Skeletal muscle cell (primary cell): ENCODE data around the gene SART3.
"Not testable (repeated sequence)": the region's sequence is repeated elsewhere in the genome, so short reads cannot be mapped to it uniquely, and the experiment has no call there.

Experiments
- DNase-seq: peaks from one replicate; pipeline ENCODE4 v3.0.0-alpha.2; 2010; ENCODE audit warnings: low read depth
- H3K4me3 ChIP-seq: 2 replicates; pipeline ENCODE4 v1.5.1; 2011; ENCODE audit warnings: low read depth, mild to moderate bottlenecking, control low read depth, low read length, moderate library complexity

SART3 gene

DNA sequence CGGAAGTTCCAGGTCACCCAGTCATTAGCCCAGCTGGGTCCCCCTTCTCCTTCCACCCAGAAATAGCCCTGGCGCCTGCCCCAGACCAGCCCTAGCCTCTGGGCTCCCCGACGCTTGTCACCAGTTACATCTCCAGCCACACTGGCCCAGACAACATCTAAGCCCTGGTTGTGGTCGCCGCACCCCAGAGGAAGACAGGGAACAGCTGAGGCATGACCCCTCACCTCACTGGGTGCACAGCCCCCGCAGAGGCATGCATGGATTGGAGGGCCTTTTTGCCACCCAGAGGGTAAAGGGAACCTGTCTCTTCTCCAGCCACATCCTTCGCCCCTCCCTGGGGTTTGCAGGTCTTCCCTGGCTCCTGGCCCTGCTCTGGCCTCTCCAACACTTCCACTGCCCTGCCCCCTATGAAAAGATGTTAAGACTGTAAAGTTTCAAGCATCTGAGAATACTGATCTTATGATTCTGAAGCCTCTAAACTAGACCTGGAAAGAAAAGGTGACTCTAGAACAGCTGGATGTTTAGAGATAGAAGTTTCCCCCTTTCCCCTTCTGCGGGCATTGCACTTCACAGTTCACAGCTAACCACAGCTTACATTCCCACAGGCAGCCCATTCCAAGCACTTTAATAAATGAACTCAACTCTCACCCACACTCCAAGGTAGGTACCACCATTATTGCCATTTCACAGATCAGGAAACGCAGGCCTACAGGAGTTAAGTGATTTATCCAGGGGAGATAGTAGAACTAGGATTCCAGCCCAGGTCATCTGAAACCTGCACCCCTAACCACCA is 22.2 kb upstream of the SART3 start:
- no peak overlapping the region for H3K4me3 ChIP-seq
- DNase-seq: no peak

DNA sequence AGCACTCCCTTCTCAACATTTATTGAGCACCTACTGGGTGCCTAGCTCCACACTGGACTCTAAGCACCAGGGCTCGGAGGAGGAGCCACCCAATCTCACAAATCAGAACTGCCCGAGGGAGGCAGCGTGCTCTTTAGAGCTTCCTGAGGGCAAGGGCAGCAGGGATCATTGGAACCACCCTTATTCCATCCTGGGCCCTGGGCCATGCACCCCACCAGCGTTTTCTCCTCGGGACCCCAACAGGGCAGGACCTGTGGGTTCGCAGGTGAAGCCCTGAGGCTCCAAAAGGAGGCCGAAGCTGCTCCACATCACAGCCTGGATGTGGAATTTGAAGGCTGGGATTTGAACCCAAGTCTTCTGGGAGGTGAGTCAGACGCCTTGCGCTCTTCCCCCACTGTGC is 21.5 kb upstream of the SART3 start:
- DNase-seq: no peak
- no peak overlapping the region for H3K4me3 ChIP-seq

DNA sequence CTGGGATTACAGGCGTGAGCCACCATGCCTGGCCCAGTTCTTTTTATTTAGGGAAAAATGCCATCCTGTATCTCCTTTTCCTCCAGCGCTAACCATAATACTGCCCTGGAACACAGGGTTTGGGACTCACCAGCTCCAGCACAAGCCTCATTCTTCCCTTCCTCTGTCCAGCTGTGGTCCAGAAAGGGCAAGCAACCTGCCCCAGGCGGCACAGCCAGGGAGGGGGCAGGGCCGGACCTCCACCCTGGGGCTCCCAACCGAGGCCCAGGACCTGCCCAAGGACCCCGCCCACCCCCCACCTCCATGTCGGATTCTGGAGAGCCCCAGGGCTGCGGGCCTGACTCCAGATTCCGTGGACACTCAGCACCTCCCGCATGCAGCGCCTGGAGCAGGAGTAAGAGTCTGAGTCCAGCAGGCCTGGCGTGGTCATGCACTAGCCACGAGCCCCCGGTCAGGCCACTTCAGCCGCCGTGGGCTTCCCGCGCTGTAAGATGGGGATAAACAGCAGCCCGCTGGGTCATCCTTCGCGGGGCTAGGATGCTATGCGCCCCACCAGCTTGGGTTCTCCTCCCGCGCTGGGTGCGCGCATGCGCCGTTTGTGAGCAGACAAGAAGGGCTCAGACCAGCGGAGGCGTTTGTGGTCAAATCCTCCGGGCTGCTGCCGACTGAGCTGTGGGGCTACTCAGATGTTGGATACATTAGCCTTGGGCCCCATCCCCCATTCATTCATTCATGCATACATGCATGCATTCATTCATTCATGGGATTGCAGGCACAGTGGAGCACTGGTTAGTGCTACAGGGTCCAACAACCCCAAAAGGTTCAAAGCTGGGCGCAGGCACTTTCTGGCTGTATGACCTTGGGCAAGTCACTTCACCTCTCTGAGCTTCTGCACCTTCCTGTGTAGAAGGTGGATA is 20.6 kb upstream of the SART3 start:
- H3K4me3 ChIP-seq: no peak overlapping the region
- DNase-seq: no peak

DNA sequence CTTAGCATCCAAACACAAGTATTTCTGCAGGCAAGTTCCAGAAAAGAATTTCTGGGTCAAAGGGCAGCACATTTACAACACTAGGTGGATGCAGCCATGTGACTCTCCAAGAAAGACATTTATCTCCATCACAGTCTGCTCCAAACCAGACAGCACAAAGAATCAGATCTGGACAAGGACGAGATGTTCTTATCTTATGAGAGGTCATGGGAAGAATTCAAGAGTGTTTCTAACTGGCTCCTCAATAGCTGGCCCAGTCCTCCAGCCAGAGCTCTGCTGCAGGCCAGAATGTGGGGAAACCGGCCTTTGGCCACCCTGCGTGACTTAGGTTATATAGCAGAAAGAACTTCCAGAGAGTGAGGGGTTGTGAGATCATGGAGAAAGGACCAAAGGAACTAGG is 19.6 kb upstream of the SART3 start:
- no peak for DNase-seq
- no peak overlapping the region for H3K4me3 ChIP-seq

DNA sequence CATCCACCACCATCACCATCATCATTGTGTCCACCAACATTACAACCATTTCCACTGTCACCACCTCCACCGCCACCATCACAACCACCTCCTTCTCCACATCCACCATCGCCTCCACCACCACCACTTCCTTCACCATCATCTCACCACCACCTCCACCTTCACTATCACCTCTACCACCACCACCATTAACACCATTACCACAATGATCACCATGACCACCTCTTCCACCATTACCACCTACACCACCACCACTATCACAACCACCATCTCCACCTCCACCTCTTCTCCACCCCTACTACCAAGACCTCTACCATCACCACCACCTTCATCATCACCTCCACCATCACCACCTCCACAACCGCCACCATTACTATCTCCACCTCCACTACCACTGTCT is 17.8 kb upstream of the SART3 start:
- DNase-seq: no peak

DNA sequence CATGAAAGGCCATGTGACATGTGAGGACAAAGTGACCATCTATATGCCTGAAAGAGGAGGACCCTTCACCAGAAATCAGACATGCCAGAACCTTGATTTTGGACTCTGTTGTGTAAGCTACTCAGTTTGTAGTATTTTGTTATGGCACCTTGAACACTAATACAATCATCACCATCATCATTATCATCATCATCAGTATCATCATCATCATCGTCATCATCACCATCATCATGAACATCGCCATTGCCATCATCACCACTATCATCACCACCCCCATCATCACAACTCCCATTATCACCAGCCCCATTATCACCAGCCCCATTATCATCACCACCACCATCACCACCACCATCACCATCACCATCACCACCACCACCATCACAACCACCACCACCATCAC is 17.3 kb upstream of the SART3 start:
- H3K4me3 ChIP-seq: no peak overlapping the region

More for the DNA sequence above, 17.8 kb upstream of the SART3 start:
- no peak overlapping the region for H3K4me3 ChIP-seq

DNA sequence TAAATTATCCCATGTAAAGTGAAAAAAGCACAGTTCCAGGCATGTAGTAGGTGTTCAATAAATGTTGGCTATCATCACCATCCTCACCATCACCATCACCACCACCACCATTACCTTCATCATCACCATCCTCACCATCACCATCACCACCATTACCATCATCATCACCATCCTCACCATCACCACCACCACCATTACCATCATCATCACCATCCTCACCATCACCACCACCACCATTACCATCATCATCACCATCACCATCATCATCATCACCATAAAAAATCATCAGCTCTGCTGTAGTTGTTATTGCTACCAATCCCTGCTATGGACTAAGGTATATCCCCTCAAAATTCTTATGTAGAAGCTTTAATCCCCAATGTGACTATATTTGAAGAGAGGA is 16.5 kb upstream of the SART3 start:
- H3K4me3 ChIP-seq: no peak overlapping the region
- DNase-seq: no peak

More for the DNA sequence above, 17.3 kb upstream of the SART3 start:
- DNase-seq: no peak

DNA sequence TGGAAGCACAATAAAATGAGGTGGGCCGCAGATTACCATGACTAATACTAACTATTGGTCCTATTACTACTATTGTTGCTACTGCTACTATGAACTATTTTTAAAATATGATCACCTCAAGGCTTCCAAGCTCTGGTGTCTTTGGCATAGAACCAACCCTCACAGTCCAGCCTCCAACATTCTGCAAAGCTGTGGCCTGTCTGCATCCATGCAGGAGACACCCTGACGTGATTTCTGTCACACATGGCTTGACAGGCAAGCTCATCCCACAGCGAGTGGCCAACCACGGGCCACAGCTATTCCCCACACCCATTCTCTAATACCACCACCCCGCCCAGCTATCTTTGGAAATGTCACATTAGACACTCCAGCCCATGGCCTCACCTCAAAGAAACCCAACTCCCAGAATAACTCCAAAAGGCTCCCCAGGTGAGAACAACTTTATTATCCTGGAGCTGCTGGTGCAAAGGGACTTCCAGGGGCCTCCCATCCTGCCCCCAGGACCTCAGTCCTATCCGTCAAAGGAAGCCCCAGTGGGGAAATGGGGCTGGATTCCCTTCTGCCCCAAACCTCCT is 15.8 kb upstream of the SART3 start:
- H3K4me3 ChIP-seq: no peak overlapping the region
- DNase-seq: no peak

DNA sequence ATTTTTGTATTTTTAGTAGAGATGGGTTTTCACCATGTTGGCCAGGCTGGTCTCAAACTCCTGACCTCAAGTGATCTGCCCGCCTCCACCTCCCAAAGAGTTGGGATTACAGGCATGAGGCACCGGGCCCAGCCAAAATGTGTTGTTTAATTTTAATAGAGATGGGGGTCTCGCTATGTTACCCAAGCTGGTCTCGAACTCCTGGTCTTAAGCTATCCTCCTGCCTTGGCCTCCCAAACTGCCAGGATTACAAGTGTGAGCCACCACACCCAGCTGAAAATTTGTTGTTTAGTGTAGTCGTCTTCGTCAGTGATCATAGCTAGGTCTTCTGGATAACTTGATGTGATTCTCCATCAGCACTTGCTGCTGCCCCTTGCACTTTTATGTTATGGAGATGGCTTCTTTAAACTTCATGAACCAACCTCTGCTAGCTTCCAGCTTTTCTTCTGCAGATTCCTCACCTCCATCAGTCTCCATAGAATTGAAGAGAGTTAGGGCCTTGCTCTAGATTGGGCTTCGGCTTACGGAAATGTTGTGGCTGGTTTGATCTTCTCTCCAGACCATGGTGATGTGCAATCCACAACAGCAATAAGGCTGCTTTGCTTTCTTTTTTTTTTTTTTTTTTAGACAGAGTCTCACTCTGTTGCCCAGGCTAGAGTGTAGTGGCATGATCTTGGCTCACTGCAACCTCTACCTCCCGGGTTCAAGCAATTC is 14.4 kb upstream of the SART3 start:
- DNase-seq: no peak
- H3K4me3 ChIP-seq: no peak overlapping the region

DNA sequence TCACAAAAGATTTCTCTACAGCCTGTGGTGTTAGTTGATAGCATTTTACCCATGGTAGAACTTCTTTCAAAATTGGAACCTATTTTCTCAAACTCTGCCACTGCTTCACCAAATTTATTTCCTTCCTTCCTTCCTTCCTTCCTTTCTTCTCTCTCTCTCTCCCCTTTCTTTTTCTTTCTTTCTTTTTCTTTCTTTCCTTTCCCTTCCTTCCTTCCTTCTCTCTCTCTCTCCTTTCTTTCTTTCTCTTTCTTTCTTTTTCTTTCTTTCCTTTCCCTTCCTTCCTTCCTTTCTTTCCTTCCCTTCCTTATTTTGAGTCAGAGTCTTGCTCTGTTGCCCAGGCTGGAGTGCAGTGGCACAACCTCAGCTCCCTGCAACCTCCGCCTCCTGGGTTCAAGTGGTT is 13.3 kb upstream of the SART3 start:
- DNase-seq, H3K4me3 ChIP-seq: not testable (repeated sequence)

DNA sequence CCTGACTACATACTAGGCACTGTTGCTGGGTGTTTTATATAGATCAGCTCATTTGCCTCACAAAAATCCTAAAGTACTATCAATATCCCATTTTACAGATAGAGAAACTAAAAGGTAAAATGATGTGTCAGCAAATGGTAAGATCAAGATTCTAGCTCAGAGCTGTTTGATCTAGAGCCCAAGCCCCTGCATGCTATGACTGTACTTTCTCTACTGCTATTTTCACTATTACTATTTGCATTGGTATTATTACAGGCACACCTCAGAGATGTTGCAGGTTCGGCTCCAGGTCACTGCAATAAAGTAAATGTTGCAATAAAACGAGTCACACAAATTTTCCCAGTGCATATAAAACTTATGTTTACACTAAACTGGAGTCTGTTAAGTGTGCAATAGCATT is 12.3 kb upstream of the SART3 start:
- no peak overlapping the region for H3K4me3 ChIP-seq
- no peak for DNase-seq

DNA sequence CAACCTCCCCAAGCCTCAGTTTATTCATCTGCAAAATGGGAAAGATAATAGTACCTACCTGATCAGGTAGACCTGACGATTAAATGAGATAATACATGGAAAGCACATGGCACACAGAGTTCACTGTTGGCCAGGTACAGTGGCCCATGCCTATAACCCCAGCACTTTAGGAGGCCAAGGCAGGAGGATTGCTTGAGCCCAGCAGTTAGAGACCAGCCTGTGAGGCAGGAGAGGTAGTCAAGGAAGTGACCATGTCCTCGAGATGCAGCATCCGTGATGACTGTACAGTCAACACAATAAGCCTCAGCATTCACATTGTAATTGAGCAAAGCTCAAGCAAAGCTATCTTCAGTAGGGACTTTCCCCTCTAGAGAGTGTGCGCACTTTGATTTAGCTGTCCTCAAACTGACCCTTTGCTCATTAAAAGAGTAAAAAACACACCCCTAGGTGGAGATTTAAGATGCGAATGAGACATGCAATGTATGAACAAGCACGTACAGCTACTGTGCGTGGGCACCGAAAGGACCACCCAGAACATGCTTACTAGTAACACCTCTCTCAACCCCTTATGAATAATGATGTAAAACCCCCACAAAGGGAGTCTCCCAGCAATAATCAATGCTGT is 11.3 kb upstream of the SART3 start:
- no peak overlapping the region for H3K4me3 ChIP-seq
- no peak for DNase-seq

DNA sequence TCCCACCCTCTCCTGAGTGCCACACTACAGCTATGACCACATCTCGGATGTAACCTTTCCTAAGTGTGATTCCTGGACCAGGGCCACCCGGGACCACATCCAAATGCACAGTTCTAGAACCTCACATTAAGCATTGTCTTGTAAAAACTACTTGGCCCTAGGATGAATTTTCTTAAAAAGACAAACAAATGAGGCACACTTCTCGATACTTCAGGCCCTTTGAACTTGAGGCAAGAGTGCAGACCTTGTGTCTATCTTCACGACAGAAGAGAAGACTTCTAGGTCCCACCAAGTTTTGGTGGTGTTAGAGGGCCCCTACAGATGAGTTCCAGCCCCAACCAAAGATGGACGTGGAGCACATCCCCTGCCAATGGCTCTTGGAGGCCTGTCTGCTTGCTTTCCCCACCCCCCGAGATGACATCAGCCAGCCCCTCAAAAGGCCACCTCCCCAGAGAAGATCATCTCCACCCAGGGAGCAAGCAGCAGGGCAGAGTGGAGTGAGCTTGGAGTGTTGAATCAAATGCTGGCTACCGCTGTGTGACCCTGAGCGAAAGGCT is 10.7 kb upstream of the SART3 start:
- no peak overlapping the region for H3K4me3 ChIP-seq

DNA sequence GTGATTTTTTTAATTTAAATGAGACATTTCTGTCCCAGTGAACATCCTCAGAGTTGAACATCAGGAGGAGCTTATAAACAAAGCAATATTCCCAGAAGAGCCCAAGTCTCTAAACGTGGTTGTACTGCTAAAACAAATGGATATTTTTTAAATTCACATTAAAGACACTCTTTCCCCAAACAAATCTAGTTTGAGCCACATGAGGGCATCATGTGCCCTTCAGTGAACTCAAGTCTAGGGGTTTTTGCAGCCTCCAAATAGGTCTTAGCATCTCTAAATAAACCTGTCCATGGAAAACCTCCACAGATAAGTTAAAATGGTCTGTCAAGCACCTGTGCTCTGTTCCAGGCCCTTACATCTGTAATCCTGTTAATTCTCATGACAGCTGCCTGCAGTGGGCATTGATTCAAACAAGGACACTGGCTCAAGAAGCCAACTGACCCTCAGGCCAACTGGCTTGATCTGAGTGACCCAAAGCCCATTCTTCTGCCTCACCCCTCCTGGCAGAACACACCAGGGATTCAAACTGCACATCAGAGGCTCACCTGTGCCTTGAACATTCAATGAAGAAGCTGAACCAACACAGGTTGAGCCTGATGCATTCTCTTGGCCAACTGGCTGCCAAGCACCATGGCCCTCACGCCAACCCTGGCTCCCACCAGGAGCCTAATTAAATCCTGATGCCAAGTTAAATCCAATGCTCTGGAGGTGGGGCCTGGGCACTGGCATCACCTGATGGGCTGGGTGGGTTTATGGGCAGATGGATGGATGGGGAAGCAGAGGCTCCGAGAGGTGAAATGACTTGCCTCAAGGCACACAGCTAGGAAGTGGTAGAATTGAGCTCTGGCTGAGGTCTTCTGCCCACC is 10.0 kb upstream of the SART3 start:
- no peak for DNase-seq

More for the DNA sequence above, 10.7 kb upstream of the SART3 start:
- no peak for DNase-seq

DNA sequence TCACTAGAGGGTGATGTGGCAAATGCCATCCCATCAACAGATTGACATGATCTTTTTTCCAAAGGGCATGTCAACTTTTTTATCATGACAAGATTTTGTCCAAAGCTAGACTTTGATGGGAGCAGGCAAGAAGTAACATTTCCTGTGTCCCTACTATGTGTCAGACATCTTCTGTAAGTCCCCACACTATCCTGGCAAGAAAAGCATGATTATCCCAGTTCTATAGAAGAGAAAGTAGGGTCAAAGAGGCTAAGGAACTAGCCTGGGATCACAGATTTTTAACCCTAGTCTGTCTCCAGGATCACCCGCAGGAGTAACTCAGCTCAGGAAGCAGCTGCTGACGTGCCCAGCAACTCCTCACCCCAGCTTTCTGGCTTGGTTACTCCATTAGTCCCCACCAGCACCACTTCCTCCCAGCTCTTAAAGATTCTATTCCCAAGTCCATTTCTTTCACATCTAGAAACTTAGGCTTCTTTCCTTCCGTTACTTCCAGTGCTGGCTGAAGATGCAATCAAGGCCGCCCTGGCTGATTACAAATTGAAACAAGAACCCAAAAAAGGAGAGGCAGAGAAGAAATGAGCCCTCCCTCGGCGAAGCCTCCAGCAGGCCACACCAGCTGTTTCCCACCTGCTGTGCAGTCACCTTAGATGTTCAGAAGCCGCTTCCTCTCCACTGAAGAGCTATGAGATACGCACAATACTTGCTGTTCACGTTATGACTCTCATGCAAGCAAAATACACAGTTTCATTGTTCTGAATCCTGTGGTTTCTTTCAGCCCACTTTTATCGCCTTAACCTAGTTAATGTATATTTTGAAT is 7.6 kb upstream of the SART3 start:
- DNase-seq: no peak
- no peak overlapping the region for H3K4me3 ChIP-seq

More for the DNA sequence above, 10.0 kb upstream of the SART3 start:
- H3K4me3 ChIP-seq: no peak overlapping the region

DNA sequence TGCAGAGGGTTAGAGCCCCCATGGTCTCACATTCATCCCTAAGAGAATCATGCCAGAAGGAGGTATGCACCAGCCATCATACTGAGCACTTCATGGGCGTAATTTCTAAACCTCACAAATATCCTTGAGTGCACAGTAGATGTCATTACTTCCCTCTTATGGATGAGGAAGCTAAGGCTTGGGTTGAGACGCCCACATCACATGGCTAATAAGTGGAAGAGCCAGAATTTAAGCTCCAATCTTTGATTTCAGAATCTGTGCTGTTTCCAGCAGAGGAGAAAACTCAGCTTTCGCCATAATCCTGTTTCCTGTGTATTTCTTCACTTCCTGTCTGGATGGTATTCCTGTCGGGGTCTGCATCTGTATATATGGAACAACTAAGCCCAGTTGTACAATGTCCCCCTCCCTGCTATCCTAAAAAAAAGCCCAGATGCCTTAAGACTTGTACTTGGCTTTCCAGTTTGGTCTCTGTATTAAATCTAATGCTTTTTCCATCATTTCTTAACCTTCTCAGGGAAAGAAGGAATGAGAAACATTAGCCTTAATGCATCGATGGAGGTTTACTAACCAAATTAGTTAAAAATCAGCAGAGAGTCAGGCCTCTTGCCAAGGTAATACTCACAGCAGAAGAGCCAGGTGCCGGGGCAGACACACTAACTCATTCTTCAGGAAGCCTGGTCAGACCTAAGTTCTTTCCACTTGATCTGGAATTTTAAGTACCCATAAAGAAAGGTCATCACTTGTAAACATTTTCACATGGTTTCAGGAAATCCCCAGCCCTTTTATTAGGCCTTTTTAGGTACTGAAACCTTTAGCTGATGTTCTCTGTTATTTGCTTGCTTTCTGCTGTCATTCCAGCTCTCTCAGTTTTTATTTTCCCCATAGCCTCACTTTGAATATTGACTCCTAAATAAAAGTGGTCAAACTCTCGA is 6.7 kb upstream of the SART3 start:
- DNase-seq: no peak
- H3K4me3 ChIP-seq: no peak overlapping the region
